Frontal cortex (tissue), 4 donors: ENCODE results near the gene ARHGEF7. TPM values are rescaled to one million over a fixed set of nuclear protein-coding genes. Genes with fewer than 3 reads are reported as not detected.

Experiments
- DNase-seq, 2 donors: peaks; one replicate each; pipeline ENCODE4 v3.0.0; 2012; ENCODE audit warnings: low spot score in 2 of 2
- FAIRE-seq: peaks from 2 replicates; lab custom pipeline; 2012; peaks lifted over from hg19 to GRCh38; lab: Jason Lieb, UNC
- total RNA-seq: library from RNA; depleted of rRNA; stranded (reverse); fragments of >200 nt; gene quantifications from one replicate; pipeline ENCODE4 v1.2.3, GENCODE V29; 2014
- donor health status: control.
- donor health status: control.
- donor health status: control.

ARHGEF7 gene
- total RNA-seq, 1 donor from 2014 or later, result 137 TPM

GRCh38 chr13:111095911-111096501, 19.1 kb upstream of the ARHGEF7 start:
- DNase-seq, result no peak
- FAIRE-seq, result no peak

- DNase-seq (no peak), FAIRE-seq (no peak)
Observed at GRCh38 chr13:111099290-111099689, 15.8 kb upstream of the ARHGEF7 start.

- DNase-seq, result no peak
- FAIRE-seq, result no peak
Observed at GRCh38 chr13:111110054-111110453, 5.1 kb upstream of the ARHGEF7 start.

- DNase-seq (no peak), FAIRE-seq (no peak)
Observed at GRCh38 chr13:111111376-111111937, 3.7 kb upstream of the ARHGEF7 start.

- FAIRE-seq (no peak), DNase-seq (no peak)
Observed at GRCh38 chr13:111112196-111112595, 2.9 kb upstream of the ARHGEF7 start.

- no peak for FAIRE-seq
- DNase-seq, result peak; percentile 42 to 60
Observed at GRCh38 chr13:111114362-111115060, 599 bp upstream of the ARHGEF7 start.

- DNase-seq, result peak; percentile 40 to 47
- FAIRE-seq, result no peak
Observed at GRCh38 chr13:111115965-111116521, 933 bp downstream of the ARHGEF7 start.

GRCh38 chr13:111116856-111117255, 1.7 kb downstream of the ARHGEF7 start:
- FAIRE-seq (no peak), DNase-seq (no peak)

- FAIRE-seq (no peak), DNase-seq (no peak)
Observed at GRCh38 chr13:111117289-111117688, 2.2 kb downstream of the ARHGEF7 start.

GRCh38 chr13:111117961-111118360, 2.9 kb downstream of the ARHGEF7 start:
- DNase-seq, result no peak
- FAIRE-seq, result no peak

GRCh38 chr13:111118898-111119607, 3.9 kb downstream of the ARHGEF7 start:
- no peak for FAIRE-seq

GRCh38 chr13:111119966-111120365, 4.9 kb downstream of the ARHGEF7 start:
- DNase-seq (no peak), FAIRE-seq (no peak)

More at GRCh38 chr13:111118898-111119607, 3.9 kb downstream of the ARHGEF7 start:
- DNase-seq, result no peak

GRCh38 chr13:111120422-111120821, 5.3 kb downstream of the ARHGEF7 start:
- FAIRE-seq, result no peak
- DNase-seq, result no peak

- DNase-seq (no peak), FAIRE-seq (no peak)
Observed at GRCh38 chr13:111120913-111121312, 5.8 kb downstream of the ARHGEF7 start.

GRCh38 chr13:111121506-111121905, 6.4 kb downstream of the ARHGEF7 start:
- DNase-seq (peak in 1 of 2 donors; percentile 59), FAIRE-seq (no peak)

GRCh38 chr13:111122056-111122455, 6.9 kb downstream of the ARHGEF7 start:
- FAIRE-seq (no peak), DNase-seq (no peak)

- DNase-seq (no peak), FAIRE-seq (no peak)
Observed at GRCh38 chr13:111122631-111123030, 7.5 kb downstream of the ARHGEF7 start.

- DNase-seq (no peak), FAIRE-seq (no peak)
Observed at GRCh38 chr13:111123221-111123620, 8.1 kb downstream of the ARHGEF7 start.

- DNase-seq (no peak), FAIRE-seq (no peak)
Observed at GRCh38 chr13:111123649-111124048, 8.5 kb downstream of the ARHGEF7 start.

GRCh38 chr13:111126509-111126908, 11.4 kb downstream of the ARHGEF7 start:
- no peak for DNase-seq

More at GRCh38 chr13:111126509-111126908, 11.4 kb downstream of the ARHGEF7 start:
- no peak for FAIRE-seq
